Measurements from ENCODE around the gene PAMR1. TPM values are rescaled to one million over a fixed set of nuclear protein-coding genes. Genes with fewer than 3 reads are reported as not detected.

Gene PAMR1
- total and polyA plus RNA-seq, 10 of the 15 experiments (the other 5 are each of a cell fraction or from before 2014, with no cell fraction given) = 0.04 TPM; not detected in 9

DNA sequence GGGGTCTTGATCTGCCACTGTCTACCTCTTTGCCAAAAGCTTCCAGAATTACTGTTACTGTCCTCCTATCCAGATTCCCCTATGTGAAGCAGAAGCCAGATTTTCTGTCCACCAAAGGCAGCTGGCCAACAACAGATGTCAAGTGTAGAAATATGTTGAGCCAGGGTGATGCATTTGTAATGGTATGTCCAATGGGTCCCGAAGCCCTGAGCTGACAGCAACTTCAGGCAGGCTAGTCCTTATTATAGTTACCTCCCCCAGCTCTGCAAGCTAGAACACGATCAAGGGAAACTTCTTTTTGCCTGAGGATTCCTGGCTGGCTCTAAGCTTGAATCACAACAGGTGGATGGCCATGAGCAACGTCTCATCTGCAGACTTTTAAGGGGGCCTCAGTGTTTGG, 10.2 kb downstream of the PAMR1 start:
- Histone ChIP-seq H3K27me3 (replicated peaks in 1 of 2; ENCODE audit: control insufficient read depth in 2 of 2, insufficient read depth in 2 of 2, low read length in 1 of 2) (no peaks in the 10 kb centered on the region; a peak in 4 of 4 replicates), H3K4me2 (ENCODE audit: control insufficient read depth, insufficient read depth) (no peak overlapping the region), H3K4me3 (no peak overlapping the region), H3K9ac (ENCODE audit: control insufficient read depth, insufficient read depth, low read length) (no peak overlapping the region), H3K4me1 (ENCODE audit: control insufficient read depth, insufficient read depth, low read length) (no peaks in the 10 kb centered on the region), H3K27ac (ENCODE audit: control insufficient read depth, insufficient read depth) (no peak overlapping the region), H2AFZ (ENCODE audit: control insufficient read depth, low read depth, low read length) (no peak overlapping the region), H4K20me1 (ENCODE audit: control insufficient read depth, insufficient read depth) (no peaks in the 10 kb centered on the region), H3K36me3 (ENCODE audit: control insufficient read depth in 2 of 2, insufficient read depth in 2 of 2, low read length in 1 of 2) (no peaks in the 10 kb centered on the region), H3K79me2 (ENCODE audit: control insufficient read depth, insufficient read depth, low read length) (no peaks in the 10 kb centered on the region), H3K9me3 (replicated peaks; ENCODE audit: control insufficient read depth, insufficient read depth, low read length) (no peaks in the 10 kb centered on the region)
- CTCF ChIA-PET = no interaction called here
- SMC1A ChIA-PET (ENCODE audit: uncharacterized antibody, unreplicated experiment) = interaction anchor here (0.6 kb wide), 1 partner anchor 270 kb away, joined by 3 read pairs; no protein-coding TSS in a partner anchor
- RAD21 ChIA-PET (ENCODE audit: unreplicated experiment) = interaction anchor here (0.6 kb wide), 1 partner anchor 9 kb away, joined by 3 read pairs; no protein-coding TSS in a partner anchor
- no TSS peak for BruUV-seq (replicated peaks)
- POLR2A ChIA-PET = interaction anchor here (0.6 kb wide), 1 partner anchor 954 kb away, joined by 8 read pairs; no protein-coding TSS in a partner anchor
- WGBS (ENCODE audit: insufficient coverage, insufficient replicate concordance, low lambda C conversion rate, missing lambda C conversion rate) = 6% methylated on average over 3 of the region's 3 CpGs
- no peak for TF ChIP-seq EP300 (IDR thresholded peaks at IDR 0.05; ENCODE audit: borderline replicate concordance in 1 of 2, control insufficient read depth in 1 of 2, low read depth in 2 of 2, low read length in 2 of 2)
- no peak for TF ChIP-seq ESRRA (IDR thresholded peaks at IDR 0.05; ENCODE audit: low read length)
- no peak for TF ChIP-seq PAX5 (IDR thresholded peaks at IDR 0.05; ENCODE audit: borderline replicate concordance, low read depth, low read length)
- TF ChIP-seq SMARCA5 (IDR thresholded peaks at IDR 0.05) = no peak
- no peak for TF ChIP-seq NFYB (IDR thresholded peaks at IDR 0.05; ENCODE audit: insufficient read depth, low read depth, low read length)
- TF ChIP-seq, protein P1, sequence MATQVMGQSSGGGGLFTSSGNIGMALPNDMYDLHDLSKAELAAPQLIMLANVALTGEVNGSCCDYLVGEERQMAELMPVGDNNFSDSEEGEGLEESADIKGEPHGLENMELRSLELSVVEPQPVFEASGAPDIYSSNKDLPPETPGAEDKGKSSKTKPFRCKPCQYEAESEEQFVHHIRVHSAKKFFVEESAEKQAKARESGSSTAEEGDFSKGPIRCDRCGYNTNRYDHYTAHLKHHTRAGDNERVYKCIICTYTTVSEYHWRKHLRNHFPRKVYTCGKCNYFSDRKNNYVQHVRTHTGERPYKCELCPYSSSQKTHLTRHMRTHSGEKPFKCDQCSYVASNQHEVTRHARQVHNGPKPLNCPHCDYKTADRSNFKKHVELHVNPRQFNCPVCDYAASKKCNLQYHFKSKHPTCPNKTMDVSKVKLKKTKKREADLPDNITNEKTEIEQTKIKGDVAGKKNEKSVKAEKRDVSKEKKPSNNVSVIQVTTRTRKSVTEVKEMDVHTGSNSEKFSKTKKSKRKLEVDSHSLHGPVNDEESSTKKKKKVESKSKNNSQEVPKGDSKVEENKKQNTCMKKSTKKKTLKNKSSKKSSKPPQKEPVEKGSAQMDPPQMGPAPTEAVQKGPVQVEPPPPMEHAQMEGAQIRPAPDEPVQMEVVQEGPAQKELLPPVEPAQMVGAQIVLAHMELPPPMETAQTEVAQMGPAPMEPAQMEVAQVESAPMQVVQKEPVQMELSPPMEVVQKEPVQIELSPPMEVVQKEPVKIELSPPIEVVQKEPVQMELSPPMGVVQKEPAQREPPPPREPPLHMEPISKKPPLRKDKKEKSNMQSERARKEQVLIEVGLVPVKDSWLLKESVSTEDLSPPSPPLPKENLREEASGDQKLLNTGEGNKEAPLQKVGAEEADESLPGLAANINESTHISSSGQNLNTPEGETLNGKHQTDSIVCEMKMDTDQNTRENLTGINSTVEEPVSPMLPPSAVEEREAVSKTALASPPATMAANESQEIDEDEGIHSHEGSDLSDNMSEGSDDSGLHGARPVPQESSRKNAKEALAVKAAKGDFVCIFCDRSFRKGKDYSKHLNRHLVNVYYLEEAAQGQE (IDR thresholded peaks at IDR 0.05; ENCODE audit: low read depth, low read length) = no peak
- TF ChIP-seq POU2F2 (IDR thresholded peaks at IDR 0.05; ENCODE audit: borderline replicate concordance, low read depth, low read length) = no peak
- TF ChIP-seq KDM1A (IDR thresholded peaks at IDR 0.05; ENCODE audit: borderline replicate concordance) = no peak
- TF ChIP-seq JUND (IDR thresholded peaks at IDR 0.05; ENCODE audit: low read depth, low read length) = no peak
- TF ChIP-seq NR2C1 (IDR thresholded peaks at IDR 0.05) = no peak
- TF ChIP-seq SREBF2 (IDR thresholded peaks at IDR 0.05; ENCODE audit: low read length) = no peak
- DNase-seq (ENCODE audit: low read depth, low spot score) (no peak), ATAC-seq (no peak), FAIRE-seq (no peak)
- intact Hi-C loops (cut with micrococcal nuclease; ENCODE audit: unreplicated experiment) = no loop called here
- in situ Hi-C loops (cut with MboI) = no loop called here
